NOMO-1 treated with DMSO at 0.1 percent for 48 hours (cell line): Measurements from ENCODE around the gene RARB.

Experiments used
- DNase-seq: peaks from one replicate; lab custom pipeline; 2025; ENCODE audit not compliant: unreplicated experiment; lab: John Stamatoyannopoulos, UW

The RARB gene

GRCh38 chr3:25471081-25471768 lies 43.2 kb downstream of the RARB start:
- DNase-seq = no peak

GRCh38 chr3:25472153-25472552 lies 44.1 kb downstream of the RARB start:
- no peak for DNase-seq

DNA sequence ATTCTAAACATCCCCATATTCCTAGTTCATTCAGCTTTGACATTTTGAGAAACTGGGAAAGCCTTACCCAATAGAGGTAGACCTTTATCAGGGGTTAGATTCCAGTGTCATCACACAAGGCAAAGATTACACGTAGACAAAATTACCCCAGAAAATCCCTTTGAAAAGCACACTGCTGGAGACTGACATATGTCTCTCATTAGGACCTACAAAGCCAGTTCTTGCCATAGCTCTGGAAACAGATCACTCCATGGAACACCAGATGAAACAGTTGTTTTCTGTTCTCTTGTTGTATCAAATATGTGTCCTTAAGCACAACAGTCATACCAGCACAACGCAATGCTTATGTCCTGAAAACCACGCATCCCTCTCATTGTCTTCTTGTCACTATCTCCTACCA lies 44.7 kb downstream of the RARB start:
- no peak for DNase-seq

GRCh38 chr3:25473246-25473645 lies 45.2 kb downstream of the RARB start:
- DNase-seq = no peak

DNA sequence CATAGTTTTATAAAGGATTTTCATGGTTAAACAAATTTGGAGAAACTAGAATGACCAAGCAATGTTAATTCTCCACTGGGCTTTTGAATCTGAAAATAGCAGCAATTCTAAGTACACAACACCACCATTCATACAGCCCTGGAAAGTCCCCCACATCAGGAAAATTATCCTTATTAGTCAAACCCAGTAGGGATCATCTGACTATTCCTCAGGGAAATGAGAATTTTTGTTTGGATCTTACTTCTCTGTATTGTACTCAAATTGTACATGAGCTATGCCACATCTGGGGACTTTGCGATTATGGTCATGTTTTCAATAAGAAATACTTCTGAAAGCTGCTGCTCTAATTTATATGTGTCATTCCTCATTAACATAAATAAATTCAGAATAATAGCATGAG lies 46.0 kb downstream of the RARB start:
- DNase-seq = no peak

DNA sequence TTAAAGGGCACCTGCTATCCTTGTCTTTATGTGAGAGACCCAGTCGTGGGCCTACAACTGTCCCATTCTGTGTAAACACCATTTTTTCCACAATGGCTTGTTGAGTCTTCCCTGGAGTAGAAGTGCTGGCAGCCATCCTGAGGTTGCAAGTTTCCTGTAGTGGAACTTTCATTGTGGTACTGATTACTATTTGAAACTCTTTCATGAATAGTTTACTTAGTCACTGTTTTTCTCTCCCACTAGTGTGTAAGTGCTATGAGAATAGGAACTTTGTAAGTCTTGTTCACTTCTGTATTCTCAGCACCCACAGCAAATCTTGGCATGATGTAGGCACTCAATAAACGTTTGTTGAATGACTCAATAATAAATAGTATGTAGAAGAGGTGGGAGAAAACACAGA lies 48.6 kb downstream of the RARB start:
- DNase-seq = no peak

- DNase-seq = no peak
Measured at GRCh38 chr3:25478211-25478757, 50.2 kb downstream of the RARB start.

GRCh38 chr3:25478964-25479726 lies 51.1 kb downstream of the RARB start:
- no peak for DNase-seq

DNA sequence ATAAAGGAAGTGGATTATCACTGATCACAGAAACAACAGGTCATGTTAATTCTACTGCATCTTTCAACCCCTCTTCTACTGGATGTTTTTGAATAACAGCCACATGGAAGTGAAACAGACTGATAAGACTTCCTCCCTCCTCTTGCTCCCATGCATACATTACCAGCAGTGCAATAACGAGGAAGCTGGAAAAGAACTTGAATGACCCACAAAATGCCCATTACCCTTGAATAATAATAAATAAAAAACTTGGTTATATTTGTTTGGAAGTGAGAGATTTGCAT lies 51.6 kb downstream of the RARB start:
- DNase-seq = no peak

DNA sequence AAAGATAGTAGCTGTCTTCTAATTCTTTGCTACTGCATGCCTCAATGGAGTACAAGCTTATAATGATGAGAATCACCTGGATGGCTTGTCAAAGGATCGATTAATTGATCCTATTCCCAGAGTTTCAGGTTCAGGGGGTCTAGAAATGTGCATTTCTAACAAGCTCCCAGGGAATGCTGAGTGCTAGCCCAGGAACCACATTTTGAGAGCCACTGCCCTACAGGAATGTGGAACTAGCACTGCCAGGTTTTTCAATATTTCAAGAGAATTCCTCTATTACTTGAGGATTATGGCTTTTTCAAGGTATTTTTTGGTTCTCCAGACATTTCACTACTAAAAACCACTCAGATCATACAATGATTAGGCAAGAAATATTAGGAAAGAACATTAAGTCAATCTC lies 52.7 kb downstream of the RARB start:
- no peak for DNase-seq

DNA sequence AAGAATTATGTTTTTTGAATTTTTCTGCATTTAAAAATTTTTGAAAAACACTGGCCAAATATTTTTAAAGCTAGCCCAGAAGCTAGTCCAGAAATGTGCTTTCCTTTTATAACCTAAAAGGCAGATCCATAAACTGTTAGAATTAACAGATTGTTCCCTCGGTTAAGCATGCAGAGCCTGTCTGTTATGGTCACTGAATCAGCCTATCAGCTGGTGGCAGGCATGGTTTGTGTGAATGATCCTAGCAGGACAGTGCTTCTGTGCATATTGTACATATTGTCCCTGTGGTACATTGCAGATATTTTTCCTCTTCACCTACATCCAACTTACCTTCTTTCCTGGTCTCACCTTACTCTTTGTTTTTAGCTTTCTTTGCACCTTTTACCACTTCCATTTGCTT lies 53.3 kb downstream of the RARB start:
- no peak for DNase-seq

- no peak for DNase-seq
Measured at GRCh38 chr3:25483456-25483855, 55.4 kb downstream of the RARB start.

- no peak for DNase-seq
Measured at GRCh38 chr3:25485673-25486072, 57.6 kb downstream of the RARB start.

DNA sequence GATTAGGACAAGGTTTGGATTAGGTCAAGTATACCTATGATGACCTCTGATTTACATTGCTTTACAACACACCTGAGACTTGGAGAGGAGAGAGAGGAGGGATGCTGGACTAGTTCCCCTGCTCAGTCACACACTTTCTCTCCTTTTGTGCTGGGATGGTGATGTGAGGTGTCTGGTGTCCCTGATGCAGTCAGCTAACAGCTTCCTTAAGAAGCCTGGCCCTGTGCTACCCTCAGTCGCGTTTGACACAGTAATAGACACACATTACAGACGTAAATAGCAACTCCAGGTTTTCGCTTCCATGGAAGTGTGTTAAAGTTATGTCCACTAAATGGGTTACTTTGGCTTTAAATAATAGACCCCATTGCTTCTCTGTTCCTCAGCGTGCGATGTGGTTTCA lies 58.9 kb downstream of the RARB start:
- no peak for DNase-seq

DNA sequence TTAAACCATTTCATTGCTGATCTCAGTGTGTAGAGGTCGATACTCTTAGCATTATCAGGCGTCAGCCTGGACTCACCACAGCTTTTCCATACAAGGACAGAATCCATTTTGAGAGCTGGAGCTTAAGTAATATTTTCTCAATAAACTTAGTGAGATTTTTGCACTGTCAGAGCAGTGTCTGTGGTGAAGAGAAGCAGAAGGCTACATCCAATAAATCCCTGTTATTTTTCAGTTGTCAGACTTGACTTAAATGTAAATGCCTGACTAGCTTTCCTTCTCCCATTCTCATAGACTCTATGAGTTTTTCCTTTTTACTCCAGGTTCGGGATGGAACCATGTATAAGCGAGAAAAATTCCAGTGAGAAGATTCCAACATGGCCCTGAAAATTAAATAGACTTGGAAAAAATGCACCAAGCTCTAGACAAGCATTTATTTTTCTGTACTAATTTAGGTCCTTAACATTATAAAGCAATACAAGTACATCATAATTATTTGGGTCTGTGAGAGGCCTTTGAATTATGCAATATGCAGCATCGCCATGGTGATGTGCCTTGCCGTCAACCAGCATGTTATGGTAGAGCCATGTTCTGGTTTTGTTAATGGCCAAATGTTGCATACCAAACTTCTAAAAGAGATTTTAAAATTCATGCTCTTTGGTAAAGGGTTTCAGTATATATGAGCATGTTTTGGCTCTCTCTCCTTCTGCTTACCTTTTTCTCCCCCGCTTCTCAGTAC lies 62.0 kb downstream of the RARB start:
- DNase-seq = no peak

DNA sequence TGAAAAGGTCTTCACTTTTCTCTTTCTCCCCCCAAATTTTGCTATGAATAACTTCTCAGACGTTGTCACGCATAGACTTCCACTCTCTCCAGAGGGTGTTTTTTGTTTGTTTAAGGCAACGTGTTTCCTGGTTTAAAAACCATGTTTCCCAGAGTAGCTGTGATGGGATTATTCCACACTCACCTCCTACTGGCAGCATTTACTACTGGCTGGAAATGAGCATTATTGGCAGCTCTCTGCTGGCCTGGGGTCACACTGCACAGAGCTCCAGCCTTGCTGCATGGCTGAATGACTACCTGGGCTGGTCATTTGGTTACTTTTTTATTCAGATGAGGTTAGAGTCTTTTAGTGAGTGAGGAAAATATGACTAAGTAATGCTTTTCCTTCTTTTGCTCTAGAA lies 65.2 kb downstream of the RARB start:
- DNase-seq = no peak

- no peak for DNase-seq
Measured at GRCh38 chr3:25493786-25494185, 65.7 kb downstream of the RARB start.

GRCh38 chr3:25495304-25495703 lies 67.2 kb downstream of the RARB start:
- no peak for DNase-seq

DNA sequence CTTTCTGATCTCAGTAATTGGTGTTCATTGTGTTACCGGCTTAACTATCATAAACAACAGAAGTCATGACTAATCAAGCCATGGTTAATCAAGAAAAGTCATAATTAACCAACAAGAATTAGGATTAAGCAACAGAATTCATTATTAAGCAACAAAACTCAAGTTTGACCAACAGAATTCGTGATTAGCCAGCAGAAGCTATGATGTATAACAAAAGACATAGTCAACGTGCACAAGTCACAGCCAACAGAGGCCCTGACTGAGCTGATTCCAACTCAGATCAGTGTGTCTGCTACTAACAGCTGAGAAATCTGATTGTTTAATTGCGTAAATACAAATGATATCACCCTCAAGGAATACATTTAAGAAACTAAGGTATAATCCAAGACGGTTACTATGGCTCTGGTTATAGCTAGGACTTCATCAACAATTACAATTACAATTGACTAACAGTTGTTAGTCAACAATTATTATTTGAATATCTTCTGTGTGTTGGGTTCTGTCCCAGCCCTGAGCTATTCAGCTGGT lies 67.7 kb downstream of the RARB start:
- DNase-seq = no peak

GRCh38 chr3:25497096-25497495 lies 69.0 kb downstream of the RARB start:
- DNase-seq = no peak

- no peak for DNase-seq
Measured at GRCh38 chr3:25500706-25501210, 72.7 kb downstream of the RARB start.

DNA sequence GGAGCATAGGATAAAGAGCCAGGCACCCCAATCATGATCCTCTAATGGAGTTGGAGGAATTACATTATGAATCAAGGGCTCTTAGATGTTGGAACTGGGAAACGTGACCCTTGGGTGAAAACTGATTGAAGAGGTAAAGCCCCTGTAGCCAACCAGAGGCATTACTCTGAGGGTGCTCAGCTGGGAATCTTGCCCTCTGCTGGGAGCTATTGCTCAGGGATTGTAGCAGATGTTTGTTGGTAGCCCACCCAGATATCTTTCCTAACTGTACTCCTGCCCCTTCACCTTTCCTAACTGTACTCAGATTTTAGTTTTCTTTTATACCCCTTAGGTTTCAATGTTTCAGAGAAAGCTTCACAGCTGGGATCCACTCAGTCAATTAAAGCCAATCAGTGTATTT lies 74.2 kb downstream of the RARB start:
- DNase-seq = no peak
